ENCODE results near the gene RTP2.

The RTP2 gene

GRCh38 chr3:187665764-187666402, 36.5 kb downstream of the RTP2 start:
- FAIRE-seq = no peak

- no peak for FAIRE-seq
Observed at GRCh38 chr3:187665010-187665409, 37.3 kb downstream of the RTP2 start.

- no peak for FAIRE-seq
Observed at GRCh38 chr3:187662848-187663409, 39.4 kb downstream of the RTP2 start.

- FAIRE-seq = no peak
Observed at GRCh38 chr3:187661267-187661666, 41.1 kb downstream of the RTP2 start.

- FAIRE-seq = no peak
Observed at GRCh38 chr3:187651282-187651681, 51.1 kb downstream of the RTP2 start.
